Stomach smooth muscle (tissue), 2 donors: ENCODE data around the gene LTO1.

Experiments used
- H3K27ac ChIP-seq: one replicate; pipeline ENCODE4 v1.7.0; 2013; ENCODE audit warnings: mild to moderate bottlenecking, low read length, inconsistent platforms
- H3K27me3 ChIP-seq, 2 donors: one replicate each; pipeline ENCODE4 v1.7.0; 2013; ENCODE audit warnings: low read length in 2 of 2; ENCODE audit not compliant: insufficient read depth in 2 of 2, control insufficient read depth in 1 of 2
- H3K36me3 ChIP-seq, 2 donors: one replicate each; pipeline ENCODE4 v1.7.0; 2013; ENCODE audit warnings: low read length in 2 of 2; ENCODE audit not compliant: control insufficient read depth in 2 of 2, insufficient read depth in 2 of 2
- H3K4me1 ChIP-seq: one replicate; pipeline ENCODE4 v1.7.0; 2013; ENCODE audit warnings: low read length; ENCODE audit not compliant: control insufficient read depth, insufficient read depth
- H3K4me3 ChIP-seq, 2 donors: one replicate each; pipeline ENCODE4 v1.7.0; 2013; ENCODE audit warnings: low read length in 2 of 2
- H3K9ac ChIP-seq, 2 donors: one replicate each; pipeline ENCODE4 v1.7.0; 2013; ENCODE audit warnings: low read length in 2 of 2, mild to moderate bottlenecking in 1 of 2
- H3K9me3 ChIP-seq, 2 donors: one replicate each; pipeline ENCODE4 v1.7.0; 2013; ENCODE audit warnings: low read length in 2 of 2; ENCODE audit not compliant: control insufficient read depth in 2 of 2
- donor health status: healthy.
- donor health status: Pancreatic carcinoma.

The LTO1 gene

GRCh38 chr11:69657456-69657910 is 17.7 kb downstream of the LTO1 start:
- no peak overlapping the region for H3K4me3 ChIP-seq
- H3K27me3 ChIP-seq: no peaks in the 10 kb centered on the region
- no peaks in the 10 kb centered on the region for H3K4me1 ChIP-seq
- no peak overlapping the region for H3K27ac ChIP-seq
- H3K9ac ChIP-seq: no peak overlapping the region
- H3K9me3 ChIP-seq: no peaks in the 10 kb centered on the region
- H3K36me3 ChIP-seq: peaks cover 3 to 8% of the 10 kb centered on the region in 2 donors

GRCh38 chr11:69656536-69657455 is 18.4 kb downstream of the LTO1 start:
- H3K36me3 ChIP-seq: peaks cover 5 to 10% of the 10 kb centered on the region in 2 donors
- H3K27ac ChIP-seq: no peak overlapping the region
- no peak overlapping the region for H3K9ac ChIP-seq
- no peaks in the 10 kb centered on the region for H3K9me3 ChIP-seq
- H3K4me1 ChIP-seq: no peaks in the 10 kb centered on the region
- H3K4me3 ChIP-seq: no peak overlapping the region
- no peaks in the 10 kb centered on the region for H3K27me3 ChIP-seq

GRCh38 chr11:69655479-69656428 is 19.4 kb downstream of the LTO1 start:
- H3K27ac ChIP-seq: no peak overlapping the region
- no peaks in the 10 kb centered on the region for H3K4me1 ChIP-seq
- H3K9me3 ChIP-seq: no peaks in the 10 kb centered on the region
- no peaks in the 10 kb centered on the region for H3K27me3 ChIP-seq
- no peak overlapping the region for H3K9ac ChIP-seq
- no peak overlapping the region for H3K4me3 ChIP-seq
- peaks cover 5 to 8% of the 10 kb centered on the region in 2 donors for H3K36me3 ChIP-seq

GRCh38 chr11:69654660-69655478 is 20.3 kb downstream of the LTO1 start:
- H3K36me3 ChIP-seq: peaks cover 5 to 8% of the 10 kb centered on the region in 2 donors

GRCh38 chr11:69654001-69654659 is 21.0 kb downstream of the LTO1 start:
- Histone ChIP-seq H3K4me3 (no peak overlapping the region), H3K36me3 (peaks cover 8 to 11% of the 10 kb centered on the region in 2 donors), H3K27me3 (no peaks in the 10 kb centered on the region), H3K4me1 (no peaks in the 10 kb centered on the region), H3K27ac (no peak overlapping the region), H3K9me3 (no peaks in the 10 kb centered on the region), H3K9ac (no peak overlapping the region)

More at GRCh38 chr11:69654660-69655478, 20.3 kb downstream of the LTO1 start:
- no peaks in the 10 kb centered on the region for H3K9me3 ChIP-seq
- no peak overlapping the region for H3K4me3 ChIP-seq
- no peak overlapping the region for H3K27ac ChIP-seq
- no peaks in the 10 kb centered on the region for H3K27me3 ChIP-seq
- H3K4me1 ChIP-seq: no peaks in the 10 kb centered on the region
- H3K9ac ChIP-seq: no peak overlapping the region

GRCh38 chr11:69653406-69653960 is 21.7 kb downstream of the LTO1 start:
- no peaks in the 10 kb centered on the region for H3K4me1 ChIP-seq
- no peaks in the 10 kb centered on the region for H3K27me3 ChIP-seq
- H3K27ac ChIP-seq: no peak overlapping the region
- H3K4me3 ChIP-seq: no peak overlapping the region
- H3K36me3 ChIP-seq: peaks cover 8 to 11% of the 10 kb centered on the region in 2 donors
- H3K9ac ChIP-seq: no peak overlapping the region
- H3K9me3 ChIP-seq: no peaks in the 10 kb centered on the region

GRCh38 chr11:69652999-69653398 is 22.2 kb downstream of the LTO1 start:
- no peak overlapping the region for H3K27ac ChIP-seq
- H3K27me3 ChIP-seq: no peaks in the 10 kb centered on the region
- H3K9me3 ChIP-seq: no peaks in the 10 kb centered on the region
- no peak overlapping the region for H3K4me3 ChIP-seq
- no peaks in the 10 kb centered on the region for H3K4me1 ChIP-seq
- H3K36me3 ChIP-seq: peaks cover 8 to 11% of the 10 kb centered on the region in 2 donors
- H3K9ac ChIP-seq: no peak overlapping the region

- no peaks in the 10 kb centered on the region for H3K27me3 ChIP-seq
- H3K4me3 ChIP-seq: no peak overlapping the region
- H3K36me3 ChIP-seq: peaks cover 8 to 11% of the 10 kb centered on the region in 2 donors
- H3K27ac ChIP-seq: no peak overlapping the region
- H3K9ac ChIP-seq: no peak overlapping the region
- no peaks in the 10 kb centered on the region for H3K4me1 ChIP-seq
- H3K9me3 ChIP-seq: no peaks in the 10 kb centered on the region
These were observed 23.1 kb downstream of the LTO1 start for GRCh38 chr11:69651834-69652620.

GRCh38 chr11:69650832-69651344 is 24.3 kb downstream of the LTO1 start:
- Histone ChIP-seq H3K4me1 (peaks cover 2% of the 10 kb centered on the region), H3K4me3 (no peak overlapping the region), H3K9ac (no peak overlapping the region), H3K36me3 (peaks cover 8 to 11% of the 10 kb centered on the region in 2 donors), H3K27ac (no peak overlapping the region), H3K9me3 (no peaks in the 10 kb centered on the region), H3K27me3 (peaks cover 0 to 2% of the 10 kb centered on the region in 2 donors)
